Measurements from ENCODE around the gene OST4.

DNA sequence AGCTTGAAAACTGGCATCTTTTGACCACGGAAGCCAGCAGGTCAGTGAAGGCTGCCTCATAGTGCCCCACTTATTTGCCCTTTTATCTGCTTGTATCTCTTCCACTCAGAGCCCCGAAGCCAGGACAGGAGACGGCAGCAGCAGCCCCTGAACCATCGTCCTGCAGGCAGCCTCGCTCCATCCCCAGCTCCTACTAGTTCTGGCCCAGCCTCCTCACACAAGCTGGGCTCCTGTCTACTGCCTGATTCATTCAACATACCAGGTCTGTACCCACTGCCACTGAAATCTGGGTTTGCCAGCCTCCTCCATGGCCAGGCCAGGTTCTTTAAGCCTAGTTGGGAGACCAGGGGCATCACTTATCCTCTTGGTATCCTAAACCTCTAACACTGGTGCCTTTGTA lies 4.1 kb downstream of the OST4 start:
- TF ChIP-seq, protein P1, sequence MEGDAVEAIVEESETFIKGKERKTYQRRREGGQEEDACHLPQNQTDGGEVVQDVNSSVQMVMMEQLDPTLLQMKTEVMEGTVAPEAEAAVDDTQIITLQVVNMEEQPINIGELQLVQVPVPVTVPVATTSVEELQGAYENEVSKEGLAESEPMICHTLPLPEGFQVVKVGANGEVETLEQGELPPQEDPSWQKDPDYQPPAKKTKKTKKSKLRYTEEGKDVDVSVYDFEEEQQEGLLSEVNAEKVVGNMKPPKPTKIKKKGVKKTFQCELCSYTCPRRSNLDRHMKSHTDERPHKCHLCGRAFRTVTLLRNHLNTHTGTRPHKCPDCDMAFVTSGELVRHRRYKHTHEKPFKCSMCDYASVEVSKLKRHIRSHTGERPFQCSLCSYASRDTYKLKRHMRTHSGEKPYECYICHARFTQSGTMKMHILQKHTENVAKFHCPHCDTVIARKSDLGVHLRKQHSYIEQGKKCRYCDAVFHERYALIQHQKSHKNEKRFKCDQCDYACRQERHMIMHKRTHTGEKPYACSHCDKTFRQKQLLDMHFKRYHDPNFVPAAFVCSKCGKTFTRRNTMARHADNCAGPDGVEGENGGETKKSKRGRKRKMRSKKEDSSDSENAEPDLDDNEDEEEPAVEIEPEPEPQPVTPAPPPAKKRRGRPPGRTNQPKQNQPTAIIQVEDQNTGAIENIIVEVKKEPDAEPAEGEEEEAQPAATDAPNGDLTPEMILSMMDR (IDR thresholded peaks at IDR 0.05), result no peak
- no peak for TF ChIP-seq POLR2A (IDR thresholded peaks at IDR 0.05)

Data from tibial nerve (tissue), 3 donors.